ENCODE measurements around the gene COX20. TPM values are rescaled to one million over a fixed set of nuclear protein-coding genes. Genes with fewer than 3 reads are reported as not detected.

COX20 gene
- total and polyA plus RNA-seq, 10 of the 15 experiments (the other 5 are each of a cell fraction or from before 2014, with no cell fraction given) = 22.8 to 112 (median 52.7) TPM

DNA sequence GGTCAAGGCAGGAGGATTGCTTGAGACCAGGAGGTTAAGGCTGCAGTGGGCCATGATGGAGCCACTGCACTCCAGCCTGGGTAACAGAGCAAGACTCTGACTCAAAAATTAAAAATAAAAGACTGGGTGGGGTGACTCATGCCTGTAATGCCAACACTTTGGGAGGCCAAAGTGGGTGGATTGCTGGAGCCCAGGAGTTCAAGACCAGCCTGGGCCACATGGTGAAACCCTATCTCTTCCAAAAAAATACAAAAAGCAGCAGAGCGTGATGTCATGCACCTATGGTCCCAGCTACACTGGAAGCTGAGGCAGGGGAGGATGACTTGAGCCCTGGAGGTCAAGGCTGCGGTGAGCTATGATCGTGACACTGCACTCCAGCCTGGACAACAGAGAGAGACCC lies 44.4 kb upstream of the COX20 start:
- H3K4me3 ChIP-seq = no peak overlapping the region
- RAD21 ChIA-PET (ENCODE audit: unreplicated experiment) = no interaction called here
- SMC1A ChIA-PET (ENCODE audit: uncharacterized antibody, unreplicated experiment) = no interaction called here
- CTCF ChIA-PET = interaction anchor here (1.5 to 2.5 kb wide), 2 partner anchors 187 to 252 kb away, joined by 4 to 10 read pairs; no protein-coding TSS in a partner anchor
- 51% methylated on average over 3 of the region's 3 CpGs for WGBS (ENCODE audit: insufficient coverage, insufficient replicate concordance, low lambda C conversion rate, missing lambda C conversion rate)
- POLR2A ChIA-PET = interaction anchor here (0.6 kb wide), 1 partner anchor 179 kb away, joined by 3 read pairs; no protein-coding TSS in a partner anchor
- H3K9me3 ChIP-seq (replicated peaks; ENCODE audit: control insufficient read depth, insufficient read depth, low read length) = no peaks in the 10 kb centered on the region
- no peak for TF ChIP-seq SIN3A (IDR thresholded peaks at IDR 0.05; ENCODE audit: low read depth, low read length)
- TF ChIP-seq MLLT1 (IDR thresholded peaks at IDR 0.05) = no peak
- no peak for TF ChIP-seq MYB (IDR thresholded peaks at IDR 0.05; ENCODE audit: borderline replicate concordance, low read depth, low read length)
- no peak for TF ChIP-seq ZNF274 (IDR thresholded peaks at IDR 0.05; ENCODE audit: insufficient read depth, insufficient read length)
- TF ChIP-seq MTA3 (IDR thresholded peaks at IDR 0.05; ENCODE audit: borderline replicate concordance, low read length) = no peak
- TF ChIP-seq MTA2 (IDR thresholded peaks at IDR 0.05; ENCODE audit: low read depth) = no peak
- TF ChIP-seq FOXM1 (IDR thresholded peaks at IDR 0.05; ENCODE audit: low read depth, low read length) = no peak
- no peak for TF ChIP-seq MYC (IDR thresholded peaks at IDR 0.05; ENCODE audit: insufficient read depth, insufficient read length, insufficient replicate concordance, low read length, severe bottlenecking)
- TF ChIP-seq JUND (IDR thresholded peaks at IDR 0.05; ENCODE audit: low read depth, low read length) = no peak
- no peak for TF ChIP-seq CHD2 (IDR thresholded peaks at IDR 0.05; ENCODE audit: borderline replicate concordance, low read depth, low read length)
- TF ChIP-seq LARP7 (IDR thresholded peaks at IDR 0.05) = no peak
- no peak for TF ChIP-seq RBBP5 (conservative IDR thresholded peaks at IDR 0.05)
- intact Hi-C loops (cut with micrococcal nuclease; ENCODE audit: unreplicated experiment) (no loop called here), in situ Hi-C loops (cut with MboI) (no loop called here)
- H3K36me3 ChIP-seq (ENCODE audit: control insufficient read depth in 2 of 2, insufficient read depth in 2 of 2, low read length in 1 of 2) = no peaks in the 10 kb centered on the region
- no peaks in the 10 kb centered on the region for H3K4me1 ChIP-seq (ENCODE audit: control insufficient read depth, insufficient read depth, low read length)
- H3K9ac ChIP-seq (ENCODE audit: control insufficient read depth, insufficient read depth, low read length) = no peak overlapping the region
- no peaks in the 10 kb centered on the region for H3K79me2 ChIP-seq (ENCODE audit: control insufficient read depth, insufficient read depth, low read length)
- no peak for DNase-seq (ENCODE audit: low read depth, low spot score)
- FAIRE-seq = no peak
- H4K20me1 ChIP-seq (ENCODE audit: control insufficient read depth, insufficient read depth) = no peaks in the 10 kb centered on the region
- BruUV-seq (replicated peaks) = no TSS peak
- H3K27me3 ChIP-seq (replicated peaks in 1 of 2; ENCODE audit: control insufficient read depth in 2 of 2, insufficient read depth in 2 of 2, low read length in 1 of 2) = peaks cover 0 to 2% of the 10 kb centered on the region in 2 experiments; a peak in 2 of 4 replicates
- no peak for ATAC-seq
- H3K4me2 ChIP-seq (ENCODE audit: control insufficient read depth, insufficient read depth) = no peak overlapping the region
- no peak overlapping the region for H2AFZ ChIP-seq (ENCODE audit: control insufficient read depth, low read depth, low read length)
- H3K27ac ChIP-seq (ENCODE audit: control insufficient read depth, insufficient read depth) = no peak overlapping the region
